Keratinocyte (primary cell): ENCODE measurements around the gene ATP8B1. TPM values are rescaled to one million over a fixed set of nuclear protein-coding genes. Genes with fewer than 3 reads are reported as not detected.
A peak's percentile ranks its signal among the peaks of the same experiment; 100 is the strongest.
"Not testable (repeated sequence)": the region's sequence is repeated elsewhere in the genome, so short reads cannot be mapped to it uniquely, and the experiment has no call there.

Experiments used
- DNase-seq: peaks from one replicate; pipeline ENCODE4 v3.0.0-alpha.2; 2011; ENCODE audit warnings: low read depth, missing footprints, low spot score
- FAIRE-seq: peaks from 2 replicates; lab custom pipeline; 2011; peaks lifted over from hg19 to GRCh38; lab: Jason Lieb, UNC
- H2AFZ ChIP-seq: 2 replicates; pipeline ENCODE4 v1.6.0; 2012; ENCODE audit warnings: low read length, control low read depth, inconsistent platforms; ENCODE audit not compliant: control insufficient read depth
- H3K27ac ChIP-seq: 2 replicates; pipeline ENCODE4 v1.5.1; 2011; ENCODE audit warnings: low read length; ENCODE audit not compliant: control insufficient read depth, insufficient read depth
- H3K27me3 ChIP-seq: 3 replicates; pipeline ENCODE4 v1.6.0; 2011; ENCODE audit warnings: low read length; ENCODE audit not compliant: control insufficient read depth, insufficient read depth; ENCODE audit errors: extremely low read depth
- H3K36me3 ChIP-seq, 2 experiments: 2 replicates in 1 of 2; 3 replicates in 1 of 2; pipeline ENCODE4 v1.5.1; 2011; ENCODE audit warnings: low read length in 2 of 2, mild to moderate bottlenecking in 1 of 2; ENCODE audit not compliant: control insufficient read depth in 2 of 2, insufficient read depth in 2 of 2; ENCODE audit errors: extremely low read depth in 1 of 2
- H3K4me1 ChIP-seq: 3 replicates; pipeline ENCODE4 v1.5.1; 2011; ENCODE audit warnings: low read length; ENCODE audit not compliant: control insufficient read depth, insufficient read depth; ENCODE audit errors: extremely low read depth
- H3K4me2 ChIP-seq: 3 replicates; pipeline ENCODE4 v1.6.0; 2011; ENCODE audit warnings: low read depth, low read length; ENCODE audit not compliant: control insufficient read depth, insufficient read depth; ENCODE audit errors: extremely low read depth
- H3K4me3 ChIP-seq, 3 experiments: fragments of 200-600 bp in 1 of 3; sonication (generic) in 1 of 3; 2 replicates in 2 of 3; 3 replicates in 1 of 3; pipeline ENCODE4 v1.5.1; 2011 to 2016; ENCODE audit warnings: low read length in 3 of 3, mild to moderate bottlenecking in 3 of 3, control low read depth in 2 of 3, inconsistent platforms in 1 of 3, low read depth in 1 of 3, mixed read lengths in 1 of 3, mixed run types in 1 of 3, moderate library complexity in 1 of 3; ENCODE audit not compliant: control insufficient read depth in 2 of 3, insufficient read depth in 2 of 3; ENCODE audit errors: extremely low read depth in 1 of 3
- H3K79me2 ChIP-seq: 2 replicates; pipeline ENCODE4 v1.6.0; 2012; ENCODE audit warnings: low read length; ENCODE audit not compliant: control insufficient read depth, insufficient read depth
- H3K9ac ChIP-seq: 3 replicates; pipeline ENCODE4 v1.6.0; 2011; ENCODE audit warnings: low read length; ENCODE audit not compliant: control insufficient read depth, insufficient read depth; ENCODE audit errors: extremely low read depth
- H3K9me1 ChIP-seq: 3 replicates; pipeline ENCODE4 v1.6.0; 2011; ENCODE audit warnings: low read length; ENCODE audit not compliant: control insufficient read depth, insufficient read depth; ENCODE audit errors: extremely low read depth
- H3K9me3 ChIP-seq: 2 replicates; pipeline ENCODE4 v1.5.1; 2012; ENCODE audit warnings: low read depth, low read length; ENCODE audit not compliant: control insufficient read depth
- H4K20me1 ChIP-seq: 3 replicates; pipeline ENCODE4 v1.6.0; 2011; ENCODE audit warnings: low read length; ENCODE audit not compliant: control insufficient read depth, insufficient read depth; ENCODE audit errors: extremely low read depth
- CTCF ChIP-seq, 3 experiments: IDR thresholded peaks in 1 of 3; conservative IDR thresholded peaks in 1 of 3; optimal IDR thresholded peaks in 1 of 3; 2 replicates in 2 of 3; 3 replicates in 1 of 3; pipeline versions ENCODE3 to v1.5.1; 2011; ENCODE audit warnings: low read length in 3 of 3, mild to moderate bottlenecking in 3 of 3, moderate library complexity in 2 of 3, control low read depth in 1 of 3, inconsistent platforms in 1 of 3; ENCODE audit not compliant: insufficient read depth in 2 of 3; ENCODE audit errors: extremely low read depth in 1 of 3
- EZH2 ChIP-seq: IDR thresholded peaks from one replicate; pipeline ENCODE4 v1.6.1; 2012; ENCODE audit warnings: inconsistent platforms, mild to moderate bottlenecking, low read length, moderate library complexity
- dilution Hi-C: fragments of 300-500 bp; cut with MboI; formaldehyde crosslinking; loops from one replicate; pipeline ENCODE4 v1.7.0; 2020; ENCODE audit warnings: low sequenced_read_pairs; ENCODE audit not compliant: extremely low pct_ligation_motif_present
- polyA minus RNA-seq, 3 experiments: library from RNA; depleted of rRNA, polyadenylated mRNA; stranded (reverse); fragments of >200 nt; gene quantifications; 1 replicate in 1 of 3; 2 replicates in 1 of 3; 3 replicates in 1 of 3; pipeline ENCODE4 v1.2.3, GENCODE V29; 2011
- polyA plus RNA-seq, 5 experiments: library from polyadenylated mRNA; depleted of rRNA in 3 of 5; stranded (reverse) in 3 of 5; stranded (forward) in 1 of 5; unstranded in 1 of 5; fragments of >200 nt; gene quantifications; 1 replicate in 1 of 5; 2 replicates in 3 of 5; 3 replicates in 1 of 5; pipeline versions ENCODE4 v1.2.1 to v1.2.3, GENCODE V29; 2011 to 2012; ENCODE audit warnings: missing spikeins in 2 of 5, low read depth in 1 of 5, low replicate concordance in 1 of 5

Gene ATP8B1
- polyA plus RNA-seq (14.6 to 20.4 TPM (median 15.7 TPM) in 3 replicates), polyA minus RNA-seq (8.7 to 37.3 TPM (median 21.5 TPM) in 3 replicates)
- polyA plus RNA-seq (2011; ENCODE audit: low read depth): 19.7 TPM
- polyA plus RNA-seq (2011; cell fraction: cytosol; rRNA removed): 6.4 and 11.7 TPM in 2 replicates
- 17.7 and 22.2 TPM in 2 replicates for polyA plus RNA-seq (2011; cell fraction: nucleus; rRNA removed)
- polyA plus RNA-seq (2012; ENCODE audit: low replicate concordance): 8.7 and 8.9 TPM in 2 replicates
- polyA minus RNA-seq (2011; cell fraction: cytosol; rRNA and poly(A)+ RNA removed): 10.0 TPM
- 27.5 and 45.5 TPM in 2 replicates for polyA minus RNA-seq (2011; cell fraction: nucleus; rRNA and poly(A)+ RNA removed)

DNA sequence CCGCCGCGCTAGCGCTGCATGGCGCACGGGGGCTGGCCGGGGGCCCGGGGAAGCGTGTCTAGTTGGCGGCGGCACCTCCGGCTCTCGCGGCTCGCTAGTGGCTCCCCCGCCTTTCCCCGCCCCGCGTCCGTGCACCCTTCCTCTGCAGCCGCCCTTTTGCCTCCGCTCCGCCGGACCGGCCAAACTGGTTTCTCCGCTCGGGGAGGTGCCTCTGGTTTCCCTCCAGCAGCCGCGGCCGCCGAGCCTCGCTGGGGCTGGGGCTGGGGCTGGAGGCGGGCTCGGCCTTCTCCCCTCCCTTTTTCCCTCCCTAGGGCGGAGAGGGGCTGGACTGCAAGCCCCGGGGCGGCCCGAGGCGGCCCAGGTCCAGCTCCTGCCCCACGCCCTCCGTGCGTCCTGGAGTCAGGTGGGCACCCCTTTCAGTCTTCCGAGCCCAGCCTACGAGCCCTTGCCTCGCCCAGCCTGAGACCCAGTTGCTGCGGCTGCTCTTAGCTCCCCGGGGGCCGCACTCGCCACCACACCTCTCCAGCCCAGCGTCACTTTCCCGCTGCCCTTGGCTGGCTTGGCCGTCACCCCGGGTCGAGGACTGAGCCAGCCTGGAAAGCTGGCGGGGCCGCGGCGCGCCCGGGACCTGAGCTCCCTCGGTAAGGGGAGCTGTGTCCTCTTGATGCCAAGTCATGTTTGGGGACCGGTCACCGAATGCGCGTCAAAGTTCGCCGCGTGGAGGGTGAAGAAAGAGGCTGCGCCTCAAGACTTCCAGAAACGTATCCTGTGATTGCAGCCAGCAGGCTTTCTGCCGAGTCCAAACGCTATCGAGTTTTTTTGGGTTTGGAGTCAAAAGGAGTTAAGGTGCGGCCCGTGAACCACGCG, at the start of gene ATP8B1:
TSS of gene ATP8B1 (minus strand) at position 213 of the 867 bp plus-strand sequence. CDS start 71,508 bp downstream, outside the sequence.
- peaks cover 26% of the 10 kb centered on the region for H3K4me1 ChIP-seq
- no peak for FAIRE-seq
- H3K4me2 ChIP-seq: peak within 1 kb of the TSS; percentile 89
- peak within 1 kb of the TSS; percentile 47 for H3K27ac ChIP-seq
- H4K20me1 ChIP-seq: no peaks in the 10 kb centered on the region
- peak within 1 kb of the TSS; percentile 82 for H2AFZ ChIP-seq
- peaks cover 24% of the 10 kb centered on the region for H3K79me2 ChIP-seq
- TF ChIP-seq CTCF (optimal IDR thresholded peaks at IDR 0.05 in 1 of 3, IDR thresholded peaks at IDR 0.05 in 1 of 3, conservative IDR thresholded peaks at IDR 0.05 in 1 of 3; ENCODE audit: extremely low read depth in 1 of 3, insufficient read depth in 2 of 3, low read length in 3 of 3) (no peak), EZH2 (no peak)
- no peaks in the 10 kb centered on the region for H3K9me3 ChIP-seq
- dilution Hi-C loops: no loop called here
- no peaks in the 10 kb centered on the region for H3K27me3 ChIP-seq
- peak within 1 kb of the TSS; percentile 74 to 86 (median 84) for H3K4me3 ChIP-seq
- no peaks in the 10 kb centered on the region for H3K9me1 ChIP-seq
- no peaks in the 10 kb centered on the region for H3K36me3 ChIP-seq
- DNase-seq: no peak
- peak within 1 kb of the TSS; percentile 72 for H3K9ac ChIP-seq

DNA sequence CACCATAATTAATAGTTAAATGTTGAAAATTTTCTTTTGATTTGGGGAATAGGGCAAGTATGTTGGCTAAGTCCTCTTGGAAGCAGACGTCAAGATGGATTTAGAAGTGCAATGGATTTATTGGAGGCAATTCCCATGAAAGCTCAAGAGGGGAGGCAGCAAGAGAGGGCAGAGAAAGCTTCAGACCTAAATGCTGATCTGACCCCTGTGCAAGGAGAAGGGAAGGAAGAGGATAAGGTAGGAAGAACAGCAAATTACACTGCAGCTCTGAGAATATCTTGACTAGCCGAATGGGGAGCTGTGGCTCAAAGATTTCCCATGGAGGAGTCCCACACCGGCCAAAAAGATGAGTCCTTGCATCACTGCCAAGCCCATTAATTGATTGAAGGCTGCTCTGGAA, 46.9 kb upstream of the ATP8B1 start:
- TF ChIP-seq EZH2 (no peak), CTCF (optimal IDR thresholded peaks at IDR 0.05 in 1 of 3, IDR thresholded peaks at IDR 0.05 in 1 of 3, conservative IDR thresholded peaks at IDR 0.05 in 1 of 3; ENCODE audit: extremely low read depth in 1 of 3, insufficient read depth in 2 of 3, low read length in 3 of 3) (no peak)
- FAIRE-seq: no peak
- dilution Hi-C loops: no loop called here

GRCh38 chr18:57848374-57848773, 45.3 kb upstream of the ATP8B1 start:
- DNase-seq, H3K4me2 ChIP-seq, H3K27ac ChIP-seq: not testable (repeated sequence)

More for the DNA sequence above, 46.9 kb upstream of the ATP8B1 start:
- no peaks in the 10 kb centered on the region for H3K9me3 ChIP-seq
- no peaks in the 10 kb centered on the region for H4K20me1 ChIP-seq
- H3K9me1 ChIP-seq: no peaks in the 10 kb centered on the region
- H3K79me2 ChIP-seq: no peaks in the 10 kb centered on the region
- no peak overlapping the region for H2AFZ ChIP-seq
- no peaks in the 10 kb centered on the region for H3K27me3 ChIP-seq
- no peak overlapping the region for H3K27ac ChIP-seq
- H3K4me3 ChIP-seq: no peak overlapping the region
- no peak overlapping the region for H3K9ac ChIP-seq
- H3K4me1 ChIP-seq: peaks cover 13% of the 10 kb centered on the region
- no peaks in the 10 kb centered on the region for H3K36me3 ChIP-seq
- no peak for DNase-seq
- H3K4me2 ChIP-seq: no peak overlapping the region

More at GRCh38 chr18:57848374-57848773, 45.3 kb upstream of the ATP8B1 start:
- H4K20me1 ChIP-seq, FAIRE-seq, H3K9ac ChIP-seq, H2AFZ ChIP-seq, H3K9me3 ChIP-seq, H3K4me3 ChIP-seq, H3K36me3 ChIP-seq, dilution Hi-C loops, H3K27me3 ChIP-seq, H3K9me1 ChIP-seq, H3K79me2 ChIP-seq: not testable (repeated sequence)
- H3K4me1 ChIP-seq: peaks cover 13% of the 10 kb centered on the region
